WTC11 (cell line): ENCODE results near the gene GPC2. TPM values are rescaled to one million over a fixed set of nuclear protein-coding genes. Genes with fewer than 3 reads are reported as not detected.

ENCODE experiments used
- ETV6 ChIP-seq: sonication (generic); formaldehyde crosslinking; IDR thresholded peaks from 2 replicates; pipeline ENCODE4 v1.8.1; 2022; ENCODE audit warnings: mild to moderate bottlenecking, missing genetic modification reagents
- FOXK1 ChIP-seq: sonication (generic); formaldehyde crosslinking; IDR thresholded peaks from 2 replicates; pipeline ENCODE4 v1.8.0; 2022; ENCODE audit warnings: mild to moderate bottlenecking, moderate library complexity, missing genetic modification reagents
- GABPB1 ChIP-seq: sonication (generic); formaldehyde crosslinking; IDR thresholded peaks from 2 replicates; pipeline ENCODE4 v1.8.1; 2023; ENCODE audit warnings: mild to moderate bottlenecking, missing genetic modification reagents
- GTF2I ChIP-seq: fragments of 250-450 bp; sonication (Bioruptor Pico); conservative IDR thresholded peaks from 2 replicates; pipeline ENCODE4 v1.4.0; 2021; ENCODE audit warnings: mild to moderate bottlenecking
- IRF2 ChIP-seq: sonication (generic); formaldehyde crosslinking; IDR thresholded peaks from 2 replicates; pipeline ENCODE4 v1.8.0; 2022; ENCODE audit warnings: low read depth, missing genetic modification reagents, borderline replicate concordance
- JUN ChIP-seq: sonication (generic); formaldehyde crosslinking; IDR thresholded peaks from 2 replicates; pipeline ENCODE4 v1.8.0; 2023; ENCODE audit warnings: mild to moderate bottlenecking, missing genetic modification reagents
- MYBL2 ChIP-seq: sonication (generic); formaldehyde crosslinking; IDR thresholded peaks from 2 replicates; pipeline ENCODE4 v1.8.1; 2023; ENCODE audit warnings: mild to moderate bottlenecking, moderate library complexity, missing genetic modification reagents
- NFATC4 ChIP-seq: fragments of 250-450 bp; sonication (Bioruptor Pico); IDR thresholded peaks from 2 replicates; pipeline ENCODE4 v1.9.0; 2021; ENCODE audit warnings: mild to moderate bottlenecking
- NFE2L1 ChIP-seq: sonication (generic); formaldehyde crosslinking; IDR thresholded peaks from 2 replicates; pipeline ENCODE4 v1.8.1; 2023; ENCODE audit warnings: missing genetic modification reagents
- NR3C1 ChIP-seq: sonication (generic); formaldehyde crosslinking; conservative IDR thresholded peaks from 2 replicates; pipeline ENCODE4 v1.8.1; 2023; ENCODE audit warnings: low read depth, mild to moderate bottlenecking, missing genetic modification reagents
- PRRX2 ChIP-seq: fragments of 250-450 bp; sonication (Bioruptor Pico); IDR thresholded peaks from 2 replicates; pipeline ENCODE4 v1.8.0; 2021; ENCODE audit warnings: mild to moderate bottlenecking
- SMAD4 ChIP-seq: sonication (generic); formaldehyde crosslinking; IDR thresholded peaks from 2 replicates; pipeline ENCODE4 v1.8.0; 2022; ENCODE audit warnings: mild to moderate bottlenecking, missing genetic modification reagents
- SOX15 ChIP-seq: fragments of 250-450 bp; sonication (Bioruptor Pico); IDR thresholded peaks from 2 replicates; pipeline ENCODE4 v1.9.0; 2021; ENCODE audit warnings: mild to moderate bottlenecking
- SP1 ChIP-seq: sonication (generic); formaldehyde crosslinking; conservative IDR thresholded peaks from 2 replicates; pipeline ENCODE4 v1.8.1; 2022; ENCODE audit warnings: missing genetic modification reagents
- ZNF138 ChIP-seq: sonication (generic); formaldehyde crosslinking; conservative IDR thresholded peaks from 2 replicates; pipeline ENCODE4 v1.8.1; 2022; ENCODE audit warnings: mild to moderate bottlenecking, moderate library complexity, missing genetic modification reagents
- ZNF219 ChIP-seq: sonication (generic); formaldehyde crosslinking; IDR thresholded peaks from 2 replicates; pipeline ENCODE4 v1.8.0; 2023; ENCODE audit warnings: missing genetic modification reagents, mild to moderate bottlenecking, borderline replicate concordance
- ZNF317 ChIP-seq: sonication (generic); formaldehyde crosslinking; IDR thresholded peaks from 2 replicates; pipeline ENCODE4 v1.8.1; 2023; ENCODE audit warnings: low read depth, mild to moderate bottlenecking, moderate library complexity, missing genetic modification reagents, borderline replicate concordance
- ZNF423 ChIP-seq: fragments of 250-450 bp; sonication (Bioruptor Pico); IDR thresholded peaks from 2 replicates; pipeline ENCODE4 v2.1.2; 2022; ENCODE audit warnings: mild to moderate bottlenecking, moderate library complexity
- total RNA-seq: library from RNA; stranded (reverse); gene quantifications from 3 replicates; pipeline ENCODE4 v1.2.3, GENCODE V29; 2021
- TF ChIP-seq, protein P1 (sequence below): sonication (generic); formaldehyde crosslinking; IDR thresholded peaks from 2 replicates; pipeline ENCODE4 v1.8.1; 2023; ENCODE audit warnings: mild to moderate bottlenecking, missing genetic modification reagents, borderline replicate concordance
- TF ChIP-seq, protein P2 (sequence below): fragments of 250-450 bp; sonication (Bioruptor Pico); IDR thresholded peaks from 2 replicates; pipeline ENCODE4 v2.1.2; 2022; ENCODE audit warnings: mild to moderate bottlenecking, moderate library complexity
- TF ChIP-seq, protein P3 (sequence below): fragments of 200-600 bp; IDR thresholded peaks from 2 replicates; pipeline ENCODE4 v1.8.0; 2022; ENCODE audit warnings: antibody characterized with exemption
- TF ChIP-seq, protein P4 (sequence below): sonication (generic); formaldehyde crosslinking; IDR thresholded peaks from 2 replicates; pipeline ENCODE4 v1.8.0; 2022; ENCODE audit warnings: mild to moderate bottlenecking, missing genetic modification reagents
- TF ChIP-seq, protein P5 (sequence below): sonication (generic); formaldehyde crosslinking; IDR thresholded peaks from 2 replicates; pipeline ENCODE4 v1.8.0; 2022; ENCODE audit warnings: mild to moderate bottlenecking, missing genetic modification reagents
- TF ChIP-seq, protein P6 (sequence below): sonication (generic); formaldehyde crosslinking; conservative IDR thresholded peaks from 2 replicates; pipeline ENCODE4 v1.8.1; 2023; ENCODE audit warnings: mild to moderate bottlenecking, low read depth, missing genetic modification reagents, moderate library complexity
- TF ChIP-seq, protein P7 (sequence below): sonication (generic); formaldehyde crosslinking; IDR thresholded peaks from 2 replicates; pipeline ENCODE4 v1.8.1; 2022; ENCODE audit warnings: low read depth, missing genetic modification reagents, borderline replicate concordance

Gene GPC2
- total RNA-seq, 1 experiment from 2014 or later = 52.1 TPM

DNA sequence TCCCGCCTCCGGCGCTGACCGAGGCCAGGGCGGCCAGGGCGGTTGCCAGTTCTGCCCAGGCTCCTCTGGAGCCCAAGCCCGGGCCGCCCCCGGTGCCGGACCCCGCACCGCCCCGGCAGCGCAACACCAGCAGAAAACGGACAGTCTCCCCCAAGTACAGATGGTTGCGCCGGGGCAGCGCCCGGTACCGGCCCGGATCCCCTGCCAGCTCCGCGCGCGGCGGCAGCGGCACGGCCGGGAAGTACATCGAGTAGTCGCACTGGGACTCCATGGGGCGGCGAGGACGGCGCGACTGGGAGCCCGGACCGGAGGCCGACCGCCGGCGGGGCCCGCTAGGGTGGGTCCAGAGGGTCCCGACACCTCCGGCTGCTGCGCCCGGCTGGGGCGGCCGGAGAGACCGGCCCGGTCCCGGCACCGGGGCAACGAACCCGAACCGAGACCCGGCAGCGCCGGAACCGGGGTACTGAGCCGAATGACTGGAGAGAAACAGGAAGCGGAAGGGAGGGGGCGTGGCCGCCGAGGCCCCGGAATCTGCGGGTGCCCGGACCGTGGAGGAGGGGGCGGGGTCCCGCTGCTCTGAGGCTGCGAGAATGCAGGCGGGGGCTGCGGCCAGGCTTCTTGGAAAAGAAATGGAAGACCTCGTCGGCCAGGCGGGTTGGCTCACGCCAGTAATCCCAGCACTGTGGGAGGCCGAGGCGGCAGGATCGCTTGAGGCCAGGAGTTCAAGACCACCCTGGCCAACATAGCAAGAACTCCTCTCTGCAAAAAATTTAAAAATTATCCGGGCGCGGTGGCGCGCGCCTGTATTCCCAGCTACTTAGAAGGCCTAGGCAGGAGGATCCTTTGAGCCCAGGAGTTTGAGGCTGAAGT, 18.7 kb downstream of the GPC2 start, which contains the start of gene TRAPPC14 (continued):
- no peak for TF ChIP-seq ZNF219 (CRISPR knock-in tag)
- no peak for TF ChIP-seq GTF2I (CRISPR knock-in tag)
- TF ChIP-seq SOX15 (CRISPR knock-in tag) = no peak
- TF ChIP-seq ZNF138 (CRISPR knock-in tag) = no peak
- TF ChIP-seq ZNF423 = no peak
- TF ChIP-seq NR3C1 (CRISPR knock-in tag) = no peak
- no peak for TF ChIP-seq SMAD4 (CRISPR knock-in tag)
- TF ChIP-seq GABPB1 (CRISPR knock-in tag) = peak; percentile 65
- TF ChIP-seq, protein P1, sequence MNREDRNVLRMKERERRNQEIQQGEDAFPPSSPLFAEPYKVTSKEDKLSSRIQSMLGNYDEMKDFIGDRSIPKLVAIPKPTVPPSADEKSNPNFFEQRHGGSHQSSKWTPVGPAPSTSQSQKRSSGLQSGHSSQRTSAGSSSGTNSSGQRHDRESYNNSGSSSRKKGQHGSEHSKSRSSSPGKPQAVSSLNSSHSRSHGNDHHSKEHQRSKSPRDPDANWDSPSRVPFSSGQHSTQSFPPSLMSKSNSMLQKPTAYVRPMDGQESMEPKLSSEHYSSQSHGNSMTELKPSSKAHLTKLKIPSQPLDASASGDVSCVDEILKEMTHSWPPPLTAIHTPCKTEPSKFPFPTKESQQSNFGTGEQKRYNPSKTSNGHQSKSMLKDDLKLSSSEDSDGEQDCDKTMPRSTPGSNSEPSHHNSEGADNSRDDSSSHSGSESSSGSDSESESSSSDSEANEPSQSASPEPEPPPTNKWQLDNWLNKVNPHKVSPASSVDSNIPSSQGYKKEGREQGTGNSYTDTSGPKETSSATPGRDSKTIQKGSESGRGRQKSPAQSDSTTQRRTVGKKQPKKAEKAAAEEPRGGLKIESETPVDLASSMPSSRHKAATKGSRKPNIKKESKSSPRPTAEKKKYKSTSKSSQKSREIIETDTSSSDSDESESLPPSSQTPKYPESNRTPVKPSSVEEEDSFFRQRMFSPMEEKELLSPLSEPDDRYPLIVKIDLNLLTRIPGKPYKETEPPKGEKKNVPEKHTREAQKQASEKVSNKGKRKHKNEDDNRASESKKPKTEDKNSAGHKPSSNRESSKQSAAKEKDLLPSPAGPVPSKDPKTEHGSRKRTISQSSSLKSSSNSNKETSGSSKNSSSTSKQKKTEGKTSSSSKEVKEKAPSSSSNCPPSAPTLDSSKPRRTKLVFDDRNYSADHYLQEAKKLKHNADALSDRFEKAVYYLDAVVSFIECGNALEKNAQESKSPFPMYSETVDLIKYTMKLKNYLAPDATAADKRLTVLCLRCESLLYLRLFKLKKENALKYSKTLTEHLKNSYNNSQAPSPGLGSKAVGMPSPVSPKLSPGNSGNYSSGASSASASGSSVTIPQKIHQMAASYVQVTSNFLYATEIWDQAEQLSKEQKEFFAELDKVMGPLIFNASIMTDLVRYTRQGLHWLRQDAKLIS (CRISPR knock-in tag) = no peak
- TF ChIP-seq FOXK1 = 0 out of 2 replicates have a peak, but pooled peaks have one; percentile 51
- TF ChIP-seq PRRX2 (CRISPR knock-in tag) = no peak
- TF ChIP-seq IRF2 = no peak
- TF ChIP-seq, protein P2, sequence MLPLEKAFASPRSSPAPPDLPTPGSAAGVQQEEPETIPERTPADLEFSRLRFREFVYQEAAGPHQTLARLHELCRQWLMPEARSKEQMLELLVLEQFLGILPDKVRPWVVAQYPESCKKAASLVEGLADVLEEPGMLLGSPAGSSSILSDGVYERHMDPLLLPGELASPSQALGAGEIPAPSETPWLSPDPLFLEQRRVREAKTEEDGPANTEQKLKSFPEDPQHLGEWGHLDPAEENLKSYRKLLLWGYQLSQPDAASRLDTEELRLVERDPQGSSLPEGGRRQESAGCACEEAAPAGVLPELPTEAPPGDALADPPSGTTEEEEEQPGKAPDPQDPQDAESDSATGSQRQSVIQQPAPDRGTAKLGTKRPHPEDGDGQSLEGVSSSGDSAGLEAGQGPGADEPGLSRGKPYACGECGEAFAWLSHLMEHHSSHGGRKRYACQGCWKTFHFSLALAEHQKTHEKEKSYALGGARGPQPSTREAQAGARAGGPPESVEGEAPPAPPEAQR (CRISPR knock-in tag) = no peak
- TF ChIP-seq ETV6 (CRISPR knock-in tag) = 0 out of 2 replicates have a peak, but pooled peaks have one; percentile 14
- TF ChIP-seq, protein P3, sequence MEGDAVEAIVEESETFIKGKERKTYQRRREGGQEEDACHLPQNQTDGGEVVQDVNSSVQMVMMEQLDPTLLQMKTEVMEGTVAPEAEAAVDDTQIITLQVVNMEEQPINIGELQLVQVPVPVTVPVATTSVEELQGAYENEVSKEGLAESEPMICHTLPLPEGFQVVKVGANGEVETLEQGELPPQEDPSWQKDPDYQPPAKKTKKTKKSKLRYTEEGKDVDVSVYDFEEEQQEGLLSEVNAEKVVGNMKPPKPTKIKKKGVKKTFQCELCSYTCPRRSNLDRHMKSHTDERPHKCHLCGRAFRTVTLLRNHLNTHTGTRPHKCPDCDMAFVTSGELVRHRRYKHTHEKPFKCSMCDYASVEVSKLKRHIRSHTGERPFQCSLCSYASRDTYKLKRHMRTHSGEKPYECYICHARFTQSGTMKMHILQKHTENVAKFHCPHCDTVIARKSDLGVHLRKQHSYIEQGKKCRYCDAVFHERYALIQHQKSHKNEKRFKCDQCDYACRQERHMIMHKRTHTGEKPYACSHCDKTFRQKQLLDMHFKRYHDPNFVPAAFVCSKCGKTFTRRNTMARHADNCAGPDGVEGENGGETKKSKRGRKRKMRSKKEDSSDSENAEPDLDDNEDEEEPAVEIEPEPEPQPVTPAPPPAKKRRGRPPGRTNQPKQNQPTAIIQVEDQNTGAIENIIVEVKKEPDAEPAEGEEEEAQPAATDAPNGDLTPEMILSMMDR = no peak
- peak; percentile 96 for TF ChIP-seq SP1 (CRISPR knock-in tag)
- TF ChIP-seq, protein P4, sequence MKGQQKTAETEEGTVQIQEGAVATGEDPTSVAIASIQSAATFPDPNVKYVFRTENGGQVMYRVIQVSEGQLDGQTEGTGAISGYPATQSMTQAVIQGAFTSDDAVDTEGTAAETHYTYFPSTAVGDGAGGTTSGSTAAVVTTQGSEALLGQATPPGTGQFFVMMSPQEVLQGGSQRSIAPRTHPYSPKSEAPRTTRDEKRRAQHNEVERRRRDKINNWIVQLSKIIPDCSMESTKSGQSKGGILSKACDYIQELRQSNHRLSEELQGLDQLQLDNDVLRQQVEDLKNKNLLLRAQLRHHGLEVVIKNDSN = peak; percentile 36; the same call in 1 of the 2 replicates
- TF ChIP-seq, protein P5, sequence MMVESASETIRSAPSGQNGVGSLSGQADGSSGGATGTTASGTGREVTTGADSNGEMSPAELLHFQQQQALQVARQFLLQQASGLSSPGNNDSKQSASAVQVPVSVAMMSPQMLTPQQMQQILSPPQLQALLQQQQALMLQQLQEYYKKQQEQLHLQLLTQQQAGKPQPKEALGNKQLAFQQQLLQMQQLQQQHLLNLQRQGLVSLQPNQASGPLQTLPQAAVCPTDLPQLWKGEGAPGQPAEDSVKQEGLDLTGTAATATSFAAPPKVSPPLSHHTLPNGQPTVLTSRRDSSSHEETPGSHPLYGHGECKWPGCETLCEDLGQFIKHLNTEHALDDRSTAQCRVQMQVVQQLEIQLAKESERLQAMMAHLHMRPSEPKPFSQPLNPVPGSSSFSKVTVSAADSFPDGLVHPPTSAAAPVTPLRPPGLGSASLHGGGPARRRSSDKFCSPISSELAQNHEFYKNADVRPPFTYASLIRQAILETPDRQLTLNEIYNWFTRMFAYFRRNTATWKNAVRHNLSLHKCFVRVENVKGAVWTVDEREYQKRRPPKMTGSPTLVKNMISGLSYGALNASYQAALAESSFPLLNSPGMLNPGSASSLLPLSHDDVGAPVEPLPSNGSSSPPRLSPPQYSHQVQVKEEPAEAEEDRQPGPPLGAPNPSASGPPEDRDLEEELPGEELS (CRISPR knock-in tag) = peak; percentile 68; the same call in 1 of the 2 replicates
- no peak for TF ChIP-seq ZNF317 (CRISPR knock-in tag)
- TF ChIP-seq NFATC4 (CRISPR knock-in tag) = no peak
- peak; percentile 43; the same call in 1 of the 2 replicates for TF ChIP-seq JUN (CRISPR knock-in tag)
- TF ChIP-seq MYBL2 = 0 out of 2 replicates have a peak, but pooled peaks have one; percentile 42
- no peak for TF ChIP-seq NFE2L1 (CRISPR knock-in tag)
- TF ChIP-seq, protein P6, sequence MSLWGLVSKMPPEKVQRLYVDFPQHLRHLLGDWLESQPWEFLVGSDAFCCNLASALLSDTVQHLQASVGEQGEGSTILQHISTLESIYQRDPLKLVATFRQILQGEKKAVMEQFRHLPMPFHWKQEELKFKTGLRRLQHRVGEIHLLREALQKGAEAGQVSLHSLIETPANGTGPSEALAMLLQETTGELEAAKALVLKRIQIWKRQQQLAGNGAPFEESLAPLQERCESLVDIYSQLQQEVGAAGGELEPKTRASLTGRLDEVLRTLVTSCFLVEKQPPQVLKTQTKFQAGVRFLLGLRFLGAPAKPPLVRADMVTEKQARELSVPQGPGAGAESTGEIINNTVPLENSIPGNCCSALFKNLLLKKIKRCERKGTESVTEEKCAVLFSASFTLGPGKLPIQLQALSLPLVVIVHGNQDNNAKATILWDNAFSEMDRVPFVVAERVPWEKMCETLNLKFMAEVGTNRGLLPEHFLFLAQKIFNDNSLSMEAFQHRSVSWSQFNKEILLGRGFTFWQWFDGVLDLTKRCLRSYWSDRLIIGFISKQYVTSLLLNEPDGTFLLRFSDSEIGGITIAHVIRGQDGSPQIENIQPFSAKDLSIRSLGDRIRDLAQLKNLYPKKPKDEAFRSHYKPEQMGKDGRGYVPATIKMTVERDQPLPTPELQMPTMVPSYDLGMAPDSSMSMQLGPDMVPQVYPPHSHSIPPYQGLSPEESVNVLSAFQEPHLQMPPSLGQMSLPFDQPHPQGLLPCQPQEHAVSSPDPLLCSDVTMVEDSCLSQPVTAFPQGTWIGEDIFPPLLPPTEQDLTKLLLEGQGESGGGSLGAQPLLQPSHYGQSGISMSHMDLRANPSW = no peak
- TF ChIP-seq, protein P7, sequence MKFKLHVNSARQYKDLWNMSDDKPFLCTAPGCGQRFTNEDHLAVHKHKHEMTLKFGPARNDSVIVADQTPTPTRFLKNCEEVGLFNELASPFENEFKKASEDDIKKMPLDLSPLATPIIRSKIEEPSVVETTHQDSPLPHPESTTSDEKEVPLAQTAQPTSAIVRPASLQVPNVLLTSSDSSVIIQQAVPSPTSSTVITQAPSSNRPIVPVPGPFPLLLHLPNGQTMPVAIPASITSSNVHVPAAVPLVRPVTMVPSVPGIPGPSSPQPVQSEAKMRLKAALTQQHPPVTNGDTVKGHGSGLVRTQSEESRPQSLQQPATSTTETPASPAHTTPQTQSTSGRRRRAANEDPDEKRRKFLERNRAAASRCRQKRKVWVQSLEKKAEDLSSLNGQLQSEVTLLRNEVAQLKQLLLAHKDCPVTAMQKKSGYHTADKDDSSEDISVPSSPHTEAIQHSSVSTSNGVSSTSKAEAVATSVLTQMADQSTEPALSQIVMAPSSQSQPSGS (CRISPR knock-in tag) = no peak
